Esophagus (tissue), 2 donors: ENCODE data around the gene ARL9. TPM values are rescaled to one million over a fixed set of nuclear protein-coding genes. Genes with fewer than 3 reads are reported as not detected.

Source experiments
- H3K27ac ChIP-seq, 2 donors: one replicate each; pipeline ENCODE4 v1.5.1; 2013; ENCODE audit warnings: low read depth in 2 of 2, mild to moderate bottlenecking in 2 of 2, inconsistent platforms in 1 of 2, low read length in 1 of 2, moderate library complexity in 1 of 2
- H3K27me3 ChIP-seq, 2 donors: one replicate each; pipeline ENCODE4 v1.6.1; 2013; ENCODE audit warnings: low read length in 2 of 2, control low read depth in 1 of 2, mild to moderate bottlenecking in 1 of 2; ENCODE audit not compliant: insufficient read depth in 2 of 2, control insufficient read depth in 1 of 2
- H3K36me3 ChIP-seq, 2 donors: one replicate each; pipeline ENCODE4 v1.6.1; 2013; ENCODE audit warnings: low read length in 1 of 2; ENCODE audit not compliant: control insufficient read depth in 2 of 2, insufficient read depth in 2 of 2
- H3K4me1 ChIP-seq, 2 donors: one replicate each; pipeline ENCODE4 v1.6.1; 2013; ENCODE audit warnings: low read length in 1 of 2; ENCODE audit not compliant: control insufficient read depth in 2 of 2, insufficient read depth in 2 of 2
- H3K4me3 ChIP-seq, 2 donors: one replicate each; pipeline ENCODE4 v1.5.1; 2013; ENCODE audit warnings: low read length in 2 of 2, mild to moderate bottlenecking in 2 of 2, low read depth in 1 of 2, moderate library complexity in 1 of 2
- H3K9me3 ChIP-seq, 2 donors: one replicate each; pipeline ENCODE4 v1.6.1; 2013; ENCODE audit warnings: mild to moderate bottlenecking in 2 of 2, low read depth in 1 of 2, low read length in 1 of 2, moderate library complexity in 1 of 2; ENCODE audit not compliant: control insufficient read depth in 2 of 2, insufficient read depth in 1 of 2
- WGBS, 2 donors: extraction: QIAGEN DNeasy Blood & Tissue Kit; methylation state at CpG; one replicate each; pipeline ENCODE4 v1.1.7; 2013; 5-methylcytosine and 5-hydroxymethylcytosine counted together
- polyA plus RNA-seq, 2 donors: library from polyadenylated mRNA; stranded (reverse); fragments of 200-250 nt; gene quantifications; one replicate each; pipeline ENCODE4 v1.2.3, GENCODE V29; 2013
- donor health status: healthy with polysubstance abuse.
- donor health status: Bipolar disorder and iron deficiency.

ARL9 gene
- polyA plus RNA-seq, 2 donors: 0.34 to 0.37 TPM

DNA sequence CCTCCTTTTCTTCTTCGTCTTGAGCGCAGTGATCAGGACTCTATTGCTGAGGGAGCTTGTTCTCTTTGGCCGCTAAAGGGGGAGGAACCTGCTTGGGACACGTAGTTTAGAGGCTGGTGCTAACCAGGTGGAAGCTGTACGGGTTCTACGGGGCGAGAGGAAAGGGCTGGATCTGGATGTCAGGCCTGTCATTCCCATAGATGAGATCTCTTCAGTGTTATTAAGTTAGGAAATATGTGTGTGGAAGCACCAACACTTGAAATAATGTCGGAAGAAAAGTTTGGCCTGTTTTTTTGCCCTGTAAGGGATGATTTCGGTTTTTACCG is 37.5 kb upstream of the ARL9 start:
- no peaks in the 10 kb centered on the region for H3K9me3 ChIP-seq
- peaks cover 2% of the 10 kb centered on the region in 2 donors for H3K36me3 ChIP-seq
- peaks cover 0 to 7% of the 10 kb centered on the region in 2 donors for H3K4me1 ChIP-seq
- H3K27me3 ChIP-seq: no peaks in the 10 kb centered on the region
- WGBS, 2 donors: 0 to 2% methylated on average over 10 of the region's 10 CpGs
- peak overlapping the region; percentile 90 to 97 for H3K27ac ChIP-seq
- H3K4me3 ChIP-seq: peak overlapping the region; percentile 79 to 100

DNA sequence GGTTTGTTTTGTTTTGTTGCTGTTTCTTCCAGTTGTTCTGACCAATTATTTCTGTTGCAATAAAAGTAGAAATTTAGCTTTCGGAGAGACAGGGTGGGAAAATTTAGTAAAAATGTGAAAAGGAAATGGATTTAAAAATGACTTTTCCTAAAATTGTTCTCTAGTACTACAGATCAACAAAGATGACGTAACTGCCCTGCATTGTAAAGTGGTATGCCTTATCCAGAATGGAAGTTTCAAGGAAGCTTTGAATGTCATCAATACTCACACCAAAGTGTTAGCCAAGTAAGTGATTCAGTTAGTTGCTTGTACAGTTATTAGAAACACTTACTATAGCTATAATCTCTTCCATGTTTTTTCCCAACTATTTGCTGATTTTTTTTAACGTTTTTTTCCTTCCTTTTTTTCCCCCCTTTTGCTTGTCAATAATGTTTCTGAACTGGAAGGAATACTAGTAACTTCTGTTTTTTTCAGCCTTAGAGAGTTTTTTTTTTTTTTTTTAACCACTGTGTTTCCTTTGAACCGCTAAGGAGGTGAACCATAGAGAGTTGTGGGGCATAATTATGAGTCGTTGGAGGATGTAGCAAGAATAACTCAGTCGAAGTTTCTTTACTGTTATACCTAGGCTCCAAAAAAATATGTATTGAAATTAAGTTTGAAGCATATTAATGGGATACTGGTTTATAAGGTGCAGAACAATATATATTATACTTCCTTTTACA is 35.9 kb upstream of the ARL9 start:
- H3K27ac ChIP-seq: no peak overlapping the region
- peaks cover 4 to 7% of the 10 kb centered on the region in 2 donors for H3K36me3 ChIP-seq
- 66 to 68% methylated on average over 6 of the region's 6 CpGs for WGBS, 2 donors
- no peak overlapping the region for H3K4me3 ChIP-seq
- H3K4me1 ChIP-seq: peaks cover 0 to 7% of the 10 kb centered on the region in 2 donors
- H3K27me3 ChIP-seq: no peaks in the 10 kb centered on the region
- H3K9me3 ChIP-seq: no peaks in the 10 kb centered on the region

DNA sequence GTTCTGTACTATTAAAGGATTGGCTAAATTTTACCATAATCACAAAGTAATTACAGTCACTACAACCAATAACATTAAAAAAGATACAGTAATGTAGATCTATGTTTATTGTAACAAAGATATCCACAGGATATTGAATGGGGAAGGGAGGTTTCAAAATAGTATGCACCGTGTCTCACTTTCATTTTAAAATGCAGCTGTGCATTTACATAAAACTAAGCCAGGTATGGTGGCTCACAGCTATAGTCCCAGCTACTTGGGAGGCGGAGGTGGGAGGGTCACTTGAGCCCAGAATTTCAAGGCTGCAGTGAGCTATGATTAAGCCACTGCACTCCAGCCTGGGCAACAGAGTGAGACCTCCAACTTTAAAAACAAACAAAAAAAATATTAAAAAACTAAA is 29.7 kb upstream of the ARL9 start:
- no peak overlapping the region for H3K27ac ChIP-seq
- no peaks in the 10 kb centered on the region for H3K9me3 ChIP-seq
- peaks cover 9 to 15% of the 10 kb centered on the region in 2 donors for H3K36me3 ChIP-seq
- no peaks in the 10 kb centered on the region for H3K27me3 ChIP-seq
- WGBS, 2 donors: 87 to 92% methylated on average over 2 of the region's 2 CpGs
- no peak overlapping the region for H3K4me3 ChIP-seq
- no peaks in the 10 kb centered on the region for H3K4me1 ChIP-seq

DNA sequence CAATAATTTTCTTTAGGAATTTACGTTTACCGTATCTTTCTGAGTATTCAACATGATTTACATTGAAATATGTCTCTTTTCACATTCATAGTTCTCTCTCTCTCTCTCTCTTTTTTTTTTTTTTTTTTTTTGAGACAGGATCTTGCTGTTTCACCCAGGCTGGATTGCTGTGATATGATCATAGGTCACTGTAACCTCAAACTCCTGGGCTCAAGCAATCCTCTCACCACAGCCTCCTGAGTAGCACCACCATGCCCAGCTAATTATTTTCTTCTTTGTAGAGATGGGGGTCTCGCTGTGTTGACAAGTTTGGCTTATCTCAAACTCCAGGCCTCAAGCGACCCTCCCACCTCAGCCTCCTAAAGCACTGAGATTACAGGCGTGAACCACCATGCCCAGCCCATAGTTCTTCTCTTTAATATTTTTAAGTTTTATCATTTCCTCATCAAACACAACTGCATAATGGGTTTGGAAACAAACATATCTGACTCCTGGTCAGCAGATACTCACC is 28.3 kb upstream of the ARL9 start:
- H3K36me3 ChIP-seq: peaks cover 7 to 15% of the 10 kb centered on the region in 2 donors
- H3K4me3 ChIP-seq: no peak overlapping the region
- 96 to 97% methylated on average over 5 of the region's 5 CpGs for WGBS, 2 donors
- H3K27ac ChIP-seq: no peak overlapping the region
- H3K9me3 ChIP-seq: no peaks in the 10 kb centered on the region
- no peaks in the 10 kb centered on the region for H3K27me3 ChIP-seq
- no peaks in the 10 kb centered on the region for H3K4me1 ChIP-seq

DNA sequence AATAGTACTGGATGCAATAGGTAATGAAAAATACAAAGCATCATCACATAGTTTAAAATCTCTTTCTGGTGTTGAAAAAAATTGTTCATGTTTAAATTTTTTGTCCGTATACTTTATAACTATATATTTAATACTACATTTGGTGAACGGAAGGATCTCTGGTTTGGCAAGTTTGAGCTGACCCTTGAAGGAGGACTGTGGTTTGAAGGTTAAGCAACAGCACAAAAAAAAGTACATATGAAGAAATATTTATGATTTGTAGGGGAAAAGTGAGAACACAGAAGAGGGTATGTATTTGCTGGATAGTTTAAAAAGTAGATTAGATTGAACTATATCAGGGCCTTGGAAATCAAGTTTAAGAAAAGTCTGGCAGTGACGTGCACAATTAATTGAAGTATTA is 24.9 kb upstream of the ARL9 start:
- no peaks in the 10 kb centered on the region for H3K27me3 ChIP-seq
- H3K4me1 ChIP-seq: no peaks in the 10 kb centered on the region
- no peak overlapping the region for H3K4me3 ChIP-seq
- WGBS, 2 donors: 88 to 90% methylated on average over 3 of the region's 3 CpGs
- H3K36me3 ChIP-seq: peaks cover 5 to 13% of the 10 kb centered on the region in 2 donors
- H3K27ac ChIP-seq: no peak overlapping the region
- no peaks in the 10 kb centered on the region for H3K9me3 ChIP-seq

DNA sequence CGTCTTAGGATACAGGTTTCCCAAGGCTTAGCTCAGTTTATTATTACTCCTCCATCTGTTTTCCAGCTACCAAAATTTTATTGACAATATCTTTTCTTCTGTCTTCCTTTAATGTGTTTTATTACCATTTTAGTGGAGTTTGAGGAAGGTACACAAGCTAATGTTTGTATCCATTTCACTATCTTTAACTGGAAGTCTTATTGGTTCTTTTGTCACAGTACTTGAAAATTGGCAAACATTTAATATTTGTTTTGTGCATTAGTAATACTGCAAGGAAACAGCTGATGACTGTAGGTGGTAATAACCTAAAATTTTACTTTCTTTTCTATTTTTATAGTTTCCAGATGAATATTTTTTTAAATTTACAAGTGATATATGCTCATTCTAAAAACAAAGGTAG is 9.3 kb upstream of the ARL9 start:
- peaks cover 2 to 5% of the 10 kb centered on the region in 2 donors for H3K36me3 ChIP-seq
- no peaks in the 10 kb centered on the region for H3K4me1 ChIP-seq
- no peak overlapping the region for H3K4me3 ChIP-seq
- H3K27me3 ChIP-seq: no peaks in the 10 kb centered on the region
- no peaks in the 10 kb centered on the region for H3K9me3 ChIP-seq
- 95 to 96% methylated on average over 1 of the region's 1 CpG for WGBS, 2 donors
- no peak overlapping the region for H3K27ac ChIP-seq

DNA sequence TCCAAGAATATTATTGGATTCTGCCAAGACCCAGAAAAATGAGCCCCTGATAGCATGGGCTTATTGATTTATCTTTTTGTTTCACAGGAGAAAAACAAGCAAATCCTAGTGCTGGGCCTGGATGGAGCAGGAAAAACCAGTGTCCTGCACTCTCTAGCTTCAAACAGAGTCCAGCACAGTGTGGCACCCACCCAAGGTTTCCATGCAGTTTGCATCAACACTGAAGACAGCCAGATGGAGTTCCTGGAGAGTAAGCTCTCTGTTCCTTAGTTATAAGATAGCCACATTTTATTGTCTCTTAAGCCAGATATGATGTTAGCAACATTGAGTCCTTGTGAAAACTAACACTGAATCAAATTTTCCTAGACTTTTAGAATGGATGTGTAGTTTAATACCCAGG is 5.5 kb downstream of the ARL9 start:
- no peak overlapping the region for H3K27ac ChIP-seq

DNA sequence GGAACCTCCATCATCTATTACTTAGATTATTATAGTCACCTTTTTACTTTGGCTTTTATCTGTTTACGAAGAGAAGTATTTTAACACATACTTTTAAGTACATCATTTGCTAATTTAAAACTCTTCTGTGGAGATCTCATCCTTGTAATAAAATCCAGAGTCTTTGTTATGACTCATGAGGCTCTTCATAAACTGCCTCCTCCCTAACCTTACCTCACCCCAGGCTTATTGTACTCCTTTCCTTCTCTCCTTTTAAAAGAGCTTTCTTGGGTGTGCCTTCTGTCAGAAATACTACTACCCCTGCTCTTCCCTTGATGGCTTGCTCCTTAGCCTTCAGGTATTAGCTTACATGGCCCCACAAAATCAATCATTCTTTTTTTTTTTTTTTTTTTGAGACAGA is 6.6 kb downstream of the ARL9 start:
- WGBS, 2 donors: 89 to 94% methylated on average over 1 of the region's 1 CpG
- Histone ChIP-seq H3K27me3 (no peaks in the 10 kb centered on the region), H3K9me3 (no peaks in the 10 kb centered on the region), H3K27ac (no peak overlapping the region), H3K4me1 (no peaks in the 10 kb centered on the region), H3K36me3 (no peaks in the 10 kb centered on the region), H3K4me3 (no peak overlapping the region)

More for the DNA sequence above, 5.5 kb downstream of the ARL9 start:
- Histone ChIP-seq H3K9me3 (no peaks in the 10 kb centered on the region), H3K27me3 (no peaks in the 10 kb centered on the region), H3K36me3 (no peaks in the 10 kb centered on the region), H3K4me3 (no peak overlapping the region), H3K4me1 (peaks cover under 1 to 4% of the 10 kb centered on the region in 2 donors)

DNA sequence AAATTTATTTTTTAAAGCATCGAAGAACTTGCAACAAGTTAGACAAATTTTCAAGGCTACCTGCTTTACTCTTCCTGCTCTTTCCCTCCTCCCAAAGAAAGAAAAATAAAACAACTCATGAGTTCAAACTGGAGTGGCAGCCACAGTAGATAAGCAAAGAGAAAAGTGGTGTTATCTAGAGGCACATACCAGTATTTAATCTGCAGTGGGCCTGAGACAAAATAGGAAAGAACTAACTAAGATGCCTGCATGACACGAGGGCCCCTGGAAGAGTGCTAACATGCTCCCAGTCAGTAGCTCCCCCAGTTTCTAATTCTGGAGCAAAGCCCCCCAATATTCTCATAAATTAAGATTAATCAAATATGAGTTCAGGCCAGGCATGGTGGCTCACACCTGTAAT is 7.9 kb downstream of the ARL9 start:
- H3K4me3 ChIP-seq: no peak overlapping the region
- H3K36me3 ChIP-seq: no peaks in the 10 kb centered on the region
- no peaks in the 10 kb centered on the region for H3K4me1 ChIP-seq
- 70 to 72% methylated on average over 2 of the region's 2 CpGs for WGBS, 2 donors
- H3K27me3 ChIP-seq: no peaks in the 10 kb centered on the region
- H3K27ac ChIP-seq: no peak overlapping the region
- H3K9me3 ChIP-seq: no peaks in the 10 kb centered on the region
